Panc1 (cell line): ENCODE measurements around the gene SLC36A3. TPM values are rescaled to one million over a fixed set of nuclear protein-coding genes. Genes with fewer than 3 reads are reported as not detected.

Experiments
- ATAC-seq: fragments of 200-7000 bp; cut with Tn5 transposase; 2 replicates; pipeline ENCODE4 v1.9.1; 2020; ENCODE audit warnings: mild to moderate bottlenecking, moderate library complexity
- BruUV-seq: library from RNA; stranded (reverse); fragments of 400-500 nt; replicated peaks from 2 replicates; lab custom pipeline; 2021; lab: Mats Ljungman, UMichigan
- CTCF ChIA-PET: fragments of 300-600 bp; sonication (Branson Sonifier 250); formaldehyde crosslinking; loops from one replicate; lab custom pipeline; 2022; ENCODE audit warnings: antibody characterized with exemption; lab: Charles Lee
- POLR2A ChIA-PET: fragments of 300-600 bp; sonication (Branson Sonifier 250); formaldehyde crosslinking; loops from one replicate; lab custom pipeline; 2022; ENCODE audit warnings: antibody characterized with exemption; lab: Charles Lee
- DNase-seq: peaks from one replicate; pipeline ENCODE4 v3.0.0-alpha.2; 2010; ENCODE audit warnings: low read depth, low spot score
- H3K27ac ChIP-seq: 2 replicates; pipeline ENCODE4 v1.5.1; 2011; ENCODE audit warnings: mild to moderate bottlenecking, low read length, inconsistent platforms
- H3K27me3 ChIP-seq: fragments of 200-500 bp; sonication (Bioruptor generic); 2 replicates; pipeline ENCODE4 v1.6.0; 2014; ENCODE audit warnings: low read length, inconsistent platforms; ENCODE audit not compliant: control insufficient read depth, insufficient read depth
- H3K36me3 ChIP-seq: fragments of 200-500 bp; sonication (Bioruptor generic); 2 replicates; pipeline ENCODE4 v1.5.1; 2014; ENCODE audit warnings: inconsistent platforms, mild to moderate bottlenecking, low read length, moderate library complexity; ENCODE audit not compliant: control insufficient read depth, insufficient read depth
- H3K4me1 ChIP-seq: 2 replicates; pipeline ENCODE4 v1.5.1; 2011; ENCODE audit warnings: inconsistent platforms, mild to moderate bottlenecking, low read length, moderate library complexity; ENCODE audit not compliant: control insufficient read depth, insufficient read depth
- H3K4me3 ChIP-seq, 2 experiments: 2 replicates each; pipeline ENCODE4 v1.5.1; 2011 to 2012; ENCODE audit warnings: low read depth in 2 of 2, low read length in 2 of 2, mild to moderate bottlenecking in 2 of 2, inconsistent platforms in 1 of 2, moderate library complexity in 1 of 2
- H3K9me3 ChIP-seq: fragments of 200-500 bp; sonication (Bioruptor generic); 2 replicates; pipeline ENCODE4 v1.5.1; 2014; ENCODE audit warnings: low read depth, mild to moderate bottlenecking, inconsistent platforms, low read length, moderate library complexity; ENCODE audit not compliant: control insufficient read depth, insufficient read depth
- CTCF ChIP-seq: fragments of 450-650 bp; IDR thresholded peaks from 2 replicates; pipeline ENCODE4 v1.5.1; 2017; ENCODE audit warnings: mild to moderate bottlenecking
- POLR2AphosphoS5 ChIP-seq: IDR thresholded peaks from 2 replicates; pipeline ENCODE4 v1.6.1; 2012; ENCODE audit warnings: mild to moderate bottlenecking, low read depth, low read length, moderate library complexity
- REST ChIP-seq, 2 experiments: IDR thresholded peaks; 2 replicates each; pipeline ENCODE4 v1.6.1; 2011 to 2012; ENCODE audit warnings: low read depth in 2 of 2, control low read depth in 1 of 2, low read length in 1 of 2, mild to moderate bottlenecking in 1 of 2, moderate library complexity in 1 of 2; ENCODE audit not compliant: insufficient read depth in 1 of 2
- SIN3A ChIP-seq: IDR thresholded peaks from 2 replicates; pipeline ENCODE4 v1.6.1; 2012; ENCODE audit warnings: low read depth, mild to moderate bottlenecking, low read length, moderate library complexity, borderline replicate concordance; ENCODE audit not compliant: insufficient read depth
- TCF7L2 ChIP-seq: IDR thresholded peaks from 2 replicates; pipeline ENCODE4 v1.6.1; 2011; ENCODE audit warnings: mild to moderate bottlenecking, low read depth, low read length, inconsistent platforms
- in situ Hi-C: cut with HindIII; loops from 2 replicates; pipeline ENCODE4 v1.10.0; 2016; ENCODE audit warnings: low sequenced_read_pairs, low pct_unique_long_range_greater_than_20kb
- intact Hi-C: fragments of 100-400 bp; cut with micrococcal nuclease; formaldehyde crosslinking; loops from one replicate; pipeline ENCODE4 v1.10.0; 2022; ENCODE audit not compliant: unreplicated experiment
- total RNA-seq: library from RNA; stranded (reverse); gene quantifications from one replicate; pipeline ENCODE4 v1.2.1, GENCODE V29; 2021; ENCODE audit not compliant: unreplicated experiment

Gene SLC36A3
- total RNA-seq, 1 experiment from 2014 or later = not detected

GRCh38 chr5:151295138-151295537 is 8.4 kb downstream of the SLC36A3 start:
- ChIA-PET POLR2A (no interaction called here), CTCF (no interaction called here)
- TF ChIP-seq POLR2AphosphoS5 (no peak), CTCF (no peak), SIN3A (no peak), REST (IDR thresholded peaks at IDR 0.05; ENCODE audit: insufficient read depth in 1 of 2, low read depth in 2 of 2, low read length in 1 of 2) (no peak), TCF7L2 (no peak)
- no peak for DNase-seq
- H3K27me3 ChIP-seq = 0 out of 2 replicates have a peak, but pooled peaks cover 4% of the 10 kb centered on the region
- peaks cover 2% of the 10 kb centered on the region; the same call in 1 of the 2 replicates for H3K4me1 ChIP-seq
- no peaks in the 10 kb centered on the region for H3K9me3 ChIP-seq
- H3K27ac ChIP-seq = no peak overlapping the region
- intact Hi-C loops = loop anchor here (10.0 kb wide), 1 partner anchor 170 kb away; no protein-coding TSS in a partner anchor
- no peaks in the 10 kb centered on the region for H3K36me3 ChIP-seq
- no TSS peak for BruUV-seq
- in situ Hi-C loops = no loop called here
- no peak for ATAC-seq
- no peak overlapping the region for H3K4me3 ChIP-seq

- ChIA-PET CTCF (no interaction called here), POLR2A (no interaction called here)
- H3K4me1 ChIP-seq = peaks cover 2% of the 10 kb centered on the region; the same call in 1 of the 2 replicates
- BruUV-seq = no TSS peak
- TF ChIP-seq REST (IDR thresholded peaks at IDR 0.05; ENCODE audit: insufficient read depth in 1 of 2, low read depth in 2 of 2, low read length in 1 of 2) (no peak), CTCF (no peak), TCF7L2 (no peak), POLR2AphosphoS5 (no peak), SIN3A (no peak)
- no peak overlapping the region for H3K27ac ChIP-seq
- ATAC-seq (no peak), DNase-seq (no peak)
- H3K9me3 ChIP-seq = no peaks in the 10 kb centered on the region
- no peak overlapping the region for H3K4me3 ChIP-seq
- H3K27me3 ChIP-seq = no peaks in the 10 kb centered on the region
- intact Hi-C loops (loop anchor here (10.0 kb wide), 1 partner anchor 169 kb away; no protein-coding TSS in a partner anchor), in situ Hi-C loops (no loop called here)
- H3K36me3 ChIP-seq = no peaks in the 10 kb centered on the region
Measured at GRCh38 chr5:151293624-151294023, 9.9 kb downstream of the SLC36A3 start.
